Peyer's patch (tissue), 4 donors: ENCODE results near the gene MAD2L1. TPM values are rescaled to one million over a fixed set of nuclear protein-coding genes. Genes with fewer than 3 reads are reported as not detected.
A peak's percentile ranks its signal among the peaks of the same experiment; 100 is the strongest.
"Not testable (repeated sequence)": the region's sequence is repeated elsewhere in the genome, so short reads cannot be mapped to it uniquely, and the experiment has no call there.

Experiments used
- DNase-seq, 3 donors: peaks; one replicate each; pipeline ENCODE4 v3.0.0-alpha.2; 2017 to 2019
- H3K27ac ChIP-seq, 4 donors: fragments of 200-600 bp; sonication (generic); one replicate each; pipeline ENCODE4 v1.5.1; 2016 to 2019
- H3K27me3 ChIP-seq, 2 donors: fragments of 200-600 bp; sonication (generic); one replicate each; pipeline ENCODE4 v1.5.1; 2019
- H3K36me3 ChIP-seq, 3 donors: fragments of 200-600 bp; sonication (generic); one replicate each; pipeline ENCODE4 v1.5.1; 2016 to 2019
- H3K4me1 ChIP-seq, 4 donors: fragments of 200-600 bp; sonication (generic); one replicate each; pipeline ENCODE4 v1.5.1; 2016 to 2019
- H3K4me3 ChIP-seq, 4 donors: fragments of 200-600 bp; sonication (generic); 1 replicate in 3 of 4; 2 replicates in 1 of 4; pipeline ENCODE4 v1.5.1; 2016 to 2019; ENCODE audit warnings: mild to moderate bottlenecking in 1 of 4
- H3K9me3 ChIP-seq, 4 donors: fragments of 200-600 bp; sonication (generic); one replicate each; pipeline ENCODE4 v1.5.1; 2016 to 2019; ENCODE audit warnings: mild to moderate bottlenecking in 1 of 4
- CTCF ChIP-seq, 6 experiments: fragments of 450-650 bp in 4 of 6; fragments of 200-600 bp in 2 of 6; sonication (generic) in 1 of 6; IDR thresholded peaks; one replicate each; pipeline ENCODE4 v1.5.1; 2017 to 2019; ENCODE audit warnings: antibody characterized with exemption in 6 of 6, mild to moderate bottlenecking in 3 of 6, moderate library complexity in 1 of 6
- POLR2A ChIP-seq, 2 donors: fragments of 450-650 bp; IDR thresholded peaks; one replicate each; pipeline ENCODE4 v1.5.1; 2017; ENCODE audit warnings: antibody characterized with exemption in 2 of 2, mild to moderate bottlenecking in 2 of 2, moderate library complexity in 2 of 2
- total RNA-seq, 4 donors: library from RNA; depleted of rRNA; stranded (reverse); fragments of >200 nt; gene quantifications; one replicate each; pipeline ENCODE4 v1.1.0, GENCODE V29; 2016

Gene MAD2L1
- total RNA-seq, 4 donors from 2014 or later: 0.83 to 6.7 (median 1.1) TPM

GRCh38 chr4:120070196-120070595, 3.5 kb upstream of the MAD2L1 start:
- TF ChIP-seq CTCF (IDR thresholded peaks at IDR 0.05) (no peak), POLR2A (IDR thresholded peaks at IDR 0.05) (no peak)
- no peaks in the 10 kb centered on the region for H3K36me3 ChIP-seq
- no peaks in the 10 kb centered on the region for H3K9me3 ChIP-seq
- no peak overlapping the region for H3K27ac ChIP-seq
- H3K27me3 ChIP-seq: no peaks in the 10 kb centered on the region
- H3K4me3 ChIP-seq: no peak overlapping the region
- H3K4me1 ChIP-seq: peaks cover 0 to 18% (median 8%) of the 10 kb centered on the region in 4 donors
- DNase-seq: no peak

- Histone ChIP-seq H3K9me3 (no peaks in the 10 kb centered on the region), H3K27me3 (no peaks in the 10 kb centered on the region), H3K27ac (peak overlapping the region; percentile 83 to 95 (median 93)), H3K4me1 (peaks cover 0 to 18% (median 8%) of the 10 kb centered on the region in 4 donors), H3K36me3 (no peaks in the 10 kb centered on the region), H3K4me3 (peak overlapping the region; percentile 57 to 77 (median 70))
- DNase-seq: peak in 1 of 3 donors; percentile 25
- TF ChIP-seq CTCF (IDR thresholded peaks at IDR 0.05): no peak
- TF ChIP-seq POLR2A (IDR thresholded peaks at IDR 0.05): no peak
Observed at GRCh38 chr4:120065974-120066516, 603 bp downstream of the MAD2L1 start.

GRCh38 chr4:120064887-120065286, 1.8 kb downstream of the MAD2L1 start:
- Histone ChIP-seq H3K27me3 (no peaks in the 10 kb centered on the region), H3K4me1 (peaks cover 0 to 18% (median 8%) of the 10 kb centered on the region in 4 donors), H3K27ac (no peak overlapping the region), H3K36me3 (no peaks in the 10 kb centered on the region), H3K4me3 (no peak overlapping the region), H3K9me3 (no peaks in the 10 kb centered on the region)
- no peak for DNase-seq
- TF ChIP-seq CTCF (IDR thresholded peaks at IDR 0.05) (no peak), POLR2A (IDR thresholded peaks at IDR 0.05) (no peak)

- not testable (repeated sequence) for H3K27ac ChIP-seq, H3K4me3 ChIP-seq, H3K9me3 ChIP-seq, H3K36me3 ChIP-seq, H3K27me3 ChIP-seq, DNase-seq
- H3K4me1 ChIP-seq: peaks cover 0 to 18% (median 8%) of the 10 kb centered on the region in 4 donors
Observed at GRCh38 chr4:120063711-120064110, 2.9 kb downstream of the MAD2L1 start.

- Histone ChIP-seq H3K4me3 (no peak overlapping the region), H3K4me1 (peaks cover 0 to 12% (median 6%) of the 10 kb centered on the region in 4 donors), H3K27ac (no peak overlapping the region), H3K27me3 (no peaks in the 10 kb centered on the region), H3K9me3 (no peaks in the 10 kb centered on the region), H3K36me3 (no peaks in the 10 kb centered on the region)
- TF ChIP-seq CTCF (IDR thresholded peaks at IDR 0.05) (no peak), POLR2A (IDR thresholded peaks at IDR 0.05) (no peak)
- DNase-seq: no peak
Observed at GRCh38 chr4:120062663-120063195, 3.9 kb downstream of the MAD2L1 start.

- Histone ChIP-seq H3K9me3 (no peaks in the 10 kb centered on the region), H3K4me3 (no peak overlapping the region), H3K27me3 (no peaks in the 10 kb centered on the region), H3K27ac (peak overlapping the region in 2 of 4 donors; percentile 3 to 35), H3K36me3 (no peaks in the 10 kb centered on the region), H3K4me1 (peaks cover 0 to 6% (median 0%) of the 10 kb centered on the region in 4 donors)
- DNase-seq: no peak
- TF ChIP-seq POLR2A (IDR thresholded peaks at IDR 0.05) (no peak), CTCF (IDR thresholded peaks at IDR 0.05) (no peak)
Observed at GRCh38 chr4:120059036-120059435, 7.6 kb downstream of the MAD2L1 start.
